Iris pigment epithelial cell (primary cell): ENCODE measurements around the gene BCL2L13.

Experiments
- DNase-seq: peaks from one replicate; pipeline ENCODE4 v3.0.0-alpha.2; 2011; ENCODE audit warnings: low read depth

Gene BCL2L13

GRCh38 chr22:17726928-17727897 is 88.7 kb downstream of the BCL2L13 start:
- no peak for DNase-seq

GRCh38 chr22:17728786-17729185 is 90.2 kb downstream of the BCL2L13 start:
- DNase-seq = no peak

DNA sequence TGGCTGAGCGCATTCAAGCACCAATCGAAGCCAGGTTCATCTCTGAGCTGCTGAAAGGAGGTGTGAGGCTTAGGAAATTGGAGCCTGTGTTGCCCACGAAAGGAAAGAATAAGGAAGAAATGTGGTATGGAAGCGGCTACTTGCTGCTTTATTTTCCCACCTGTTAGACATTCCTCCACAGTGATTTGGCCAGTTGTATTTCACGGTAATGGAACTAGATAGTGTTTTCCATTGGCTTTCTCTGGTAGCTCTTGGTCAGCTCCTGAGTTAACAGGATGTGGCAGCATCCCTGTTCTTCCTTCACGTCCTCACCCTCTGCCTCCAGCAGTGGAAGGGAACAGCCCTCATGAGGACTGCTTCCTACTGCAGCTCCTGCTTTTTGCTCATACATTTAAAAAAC is 91.0 kb downstream of the BCL2L13 start:
- DNase-seq = no peak

DNA sequence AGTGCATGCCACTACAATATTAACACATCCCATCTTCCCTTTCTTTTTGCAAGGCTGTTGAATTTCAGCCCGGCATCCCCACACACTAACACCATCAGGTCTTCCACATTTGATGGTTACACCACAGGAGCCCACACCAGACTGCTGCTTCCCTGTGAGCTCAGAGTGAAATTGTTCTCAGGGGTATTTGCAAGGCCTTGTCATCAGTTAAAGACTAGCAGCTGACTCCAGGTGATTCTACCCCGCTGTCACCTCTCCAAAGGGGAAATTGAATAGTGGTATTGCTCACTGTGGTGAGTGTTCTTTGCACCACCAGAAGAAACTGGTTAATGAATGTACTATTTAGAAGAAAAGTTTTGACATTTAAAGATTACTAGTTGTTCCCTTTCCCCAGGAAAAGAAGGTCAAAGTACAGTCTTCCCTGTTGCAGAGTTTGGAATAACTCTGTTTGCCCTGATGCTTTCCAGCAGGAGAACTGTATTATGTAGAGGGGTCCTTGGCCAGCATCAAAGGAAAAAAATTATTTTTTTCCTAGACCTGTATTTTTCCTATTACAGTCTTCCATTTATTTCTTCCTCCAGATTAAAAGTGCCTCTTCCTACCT is 93.8 kb downstream of the BCL2L13 start:
- no peak for DNase-seq

DNA sequence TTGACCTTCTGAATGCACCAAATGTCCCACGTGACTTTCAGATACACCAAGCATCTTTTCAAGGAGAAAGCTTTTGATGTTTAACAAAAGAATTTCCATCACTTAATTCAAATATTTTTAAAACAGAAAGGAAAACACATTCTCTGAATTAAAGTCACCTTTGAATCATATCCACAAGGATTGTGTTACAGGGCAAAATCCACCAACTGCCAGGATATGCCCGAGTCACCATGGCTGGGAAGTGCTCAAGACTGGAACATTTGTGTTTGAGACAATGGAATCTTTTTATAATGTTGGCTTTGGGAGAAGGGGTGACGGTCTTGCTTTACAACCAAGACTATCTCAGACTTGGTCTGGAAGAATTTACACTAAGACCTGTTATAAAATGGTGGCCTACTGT is 94.9 kb downstream of the BCL2L13 start:
- DNase-seq = peak; percentile 20

- peak; percentile 71 for DNase-seq
Measured at GRCh38 chr22:17734187-17734586, 95.6 kb downstream of the BCL2L13 start.

- no peak for DNase-seq
Measured at GRCh38 chr22:17738386-17739128, 100.0 kb downstream of the BCL2L13 start.

DNA sequence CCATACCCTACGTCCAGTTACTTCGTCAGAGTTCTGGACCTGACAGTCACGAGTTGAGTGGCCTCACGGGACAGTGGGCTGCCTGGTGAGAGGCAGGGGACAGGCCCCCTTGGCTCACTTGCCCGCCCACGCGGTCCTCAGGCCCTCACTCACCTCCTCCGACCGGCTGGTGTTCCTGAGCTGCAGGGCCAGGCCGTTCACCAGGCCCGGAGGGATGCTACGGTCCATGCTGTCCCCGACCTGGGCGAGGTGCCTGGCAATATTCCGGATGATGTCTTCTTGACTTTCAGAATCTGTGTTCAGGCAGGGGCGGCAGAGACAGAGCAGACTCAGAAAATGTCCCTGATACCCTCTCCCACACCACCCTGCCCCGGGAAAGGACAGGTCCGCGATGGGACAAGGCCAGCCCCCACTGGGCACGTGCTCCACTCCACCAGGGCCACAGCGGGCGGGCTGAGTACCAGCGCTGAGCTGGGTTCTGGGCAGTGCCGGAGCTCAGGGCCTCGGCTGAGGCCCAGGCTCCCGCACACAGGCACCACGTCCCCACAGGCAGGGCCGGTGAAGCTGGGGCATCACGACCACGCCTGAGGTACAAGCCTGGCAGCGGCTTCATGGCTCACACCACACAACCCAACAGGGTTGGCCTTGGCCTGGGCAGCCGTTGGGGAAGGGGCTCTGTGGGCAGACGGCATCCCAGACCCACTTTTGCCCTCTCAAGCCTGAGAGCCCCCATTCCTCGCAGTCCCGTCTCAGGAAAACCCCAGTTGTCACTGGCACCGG is 100.8 kb downstream of the BCL2L13 start:
- no peak for DNase-seq

- DNase-seq = no peak
Measured at GRCh38 chr22:17741866-17742526, 103.4 kb downstream of the BCL2L13 start.

DNA sequence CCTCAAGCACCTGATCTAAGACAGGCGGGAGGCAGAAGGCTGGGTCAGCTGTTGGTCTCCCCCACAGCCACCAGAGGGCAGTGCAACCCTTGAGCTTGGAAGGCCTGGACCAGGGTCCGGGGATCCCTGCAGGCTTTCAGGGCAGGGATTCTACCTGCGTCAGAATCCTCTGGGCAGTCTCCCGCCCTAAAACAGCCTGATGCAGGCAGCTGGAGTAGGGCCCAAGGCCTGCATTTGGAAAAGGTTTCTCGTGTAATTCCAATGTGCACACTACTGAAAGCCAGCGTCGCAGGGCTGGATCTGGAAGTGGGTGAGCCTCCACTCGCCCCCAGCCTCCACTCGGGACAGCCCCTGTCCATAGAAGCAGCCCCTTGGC is 104.0 kb downstream of the BCL2L13 start:
- peak; percentile 59 for DNase-seq

GRCh38 chr22:17743661-17744411 is 105.3 kb downstream of the BCL2L13 start:
- DNase-seq = no peak

- DNase-seq = no peak
Measured at GRCh38 chr22:17744430-17744829, 105.9 kb downstream of the BCL2L13 start.

GRCh38 chr22:17746916-17747315 is 108.4 kb downstream of the BCL2L13 start:
- no peak for DNase-seq

- no peak for DNase-seq
Measured at GRCh38 chr22:17748555-17749353, 110.2 kb downstream of the BCL2L13 start.

GRCh38 chr22:17749605-17750395 is 111.2 kb downstream of the BCL2L13 start:
- DNase-seq = no peak

- no peak for DNase-seq
Measured at GRCh38 chr22:17751596-17751995, 113.0 kb downstream of the BCL2L13 start.

- DNase-seq = peak; percentile 47
Measured at GRCh38 chr22:17753401-17753989, 114.9 kb downstream of the BCL2L13 start.

DNA sequence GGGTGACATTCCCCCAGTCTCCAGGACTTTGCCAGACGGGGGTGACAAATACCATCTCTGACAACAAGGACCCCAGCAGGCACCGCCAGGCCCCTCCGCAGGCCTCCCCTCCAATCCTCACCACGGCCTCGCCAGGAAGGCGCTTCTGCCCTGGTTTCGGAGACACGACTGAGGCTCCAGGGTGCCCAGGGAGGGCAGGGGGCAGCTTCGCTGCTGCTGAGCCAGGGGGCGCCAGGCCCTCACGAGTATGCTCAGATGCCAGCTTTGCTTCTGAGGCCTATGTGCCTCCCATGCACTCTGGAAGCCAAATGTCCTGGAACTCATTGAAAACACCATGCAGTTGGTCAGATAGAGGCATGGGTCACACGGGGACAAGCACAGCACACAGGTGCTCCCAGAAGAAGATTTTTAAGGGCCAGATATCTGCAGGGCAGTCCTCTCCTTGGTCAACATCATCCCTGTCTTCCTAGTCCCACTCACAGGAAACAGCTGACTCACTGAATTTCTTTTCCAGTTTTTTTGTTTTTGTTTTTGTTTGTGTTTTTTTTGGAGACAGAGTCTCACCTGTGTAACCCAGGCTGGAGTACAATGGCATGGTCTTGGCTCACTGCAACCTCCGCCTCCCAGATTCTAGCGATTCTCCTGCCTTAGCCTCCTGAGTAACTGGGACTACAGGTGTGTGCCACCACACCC is 115.8 kb downstream of the BCL2L13 start:
- no peak for DNase-seq
